Erythroblast (primary cell): ENCODE results near the gene PTPRD.
A peak's percentile ranks its signal among the peaks of the same experiment; 100 is the strongest.

Experiments
- DNase-seq, 2 experiments: peaks; one replicate each; lab custom pipeline; 2025; lab: John Stamatoyannopoulos, UW
- GATA1 ChIP-seq: IDR thresholded peaks from 2 replicates; pipeline ENCODE4 v1.6.1; 2011; ENCODE audit warnings: low read depth, mild to moderate bottlenecking, control low read depth, low read length, moderate library complexity
- POLR2A ChIP-seq: IDR thresholded peaks from 2 replicates; pipeline ENCODE4 v1.6.1; 2011; ENCODE audit warnings: mild to moderate bottlenecking, low read length

PTPRD gene

GRCh38 chr9:8673830-8674229, 1939.0 kb downstream of the PTPRD start:
- TF ChIP-seq GATA1 (no peak), POLR2A (no peak)
- DNase-seq, result no peak

- DNase-seq, result no peak
- TF ChIP-seq POLR2A, result no peak
- no peak for TF ChIP-seq GATA1
These were observed 1942.1 kb downstream of the PTPRD start for GRCh38 chr9:8670751-8671150.

- DNase-seq, result no peak
- TF ChIP-seq GATA1, result no peak
- TF ChIP-seq POLR2A, result no peak
These were observed 1944.1 kb downstream of the PTPRD start for GRCh38 chr9:8668751-8669150.

- TF ChIP-seq GATA1, result no peak
- TF ChIP-seq POLR2A, result no peak
- no peak for DNase-seq
These were observed 1944.6 kb downstream of the PTPRD start for GRCh38 chr9:8668231-8668630.

- TF ChIP-seq GATA1 (no peak), POLR2A (no peak)
- no peak for DNase-seq
These were observed 1946.7 kb downstream of the PTPRD start for GRCh38 chr9:8666060-8666459.

GRCh38 chr9:8660383-8660782, 1952.4 kb downstream of the PTPRD start:
- no peak for DNase-seq
- no peak for TF ChIP-seq GATA1
- TF ChIP-seq POLR2A, result no peak

- TF ChIP-seq POLR2A (no peak), GATA1 (no peak)
These were observed 1953.7 kb downstream of the PTPRD start for GRCh38 chr9:8659108-8659507.

GRCh38 chr9:8655071-8655470, 1957.7 kb downstream of the PTPRD start:
- TF ChIP-seq GATA1 (no peak), POLR2A (no peak)

More at GRCh38 chr9:8659108-8659507, 1953.7 kb downstream of the PTPRD start:
- DNase-seq, result no peak

GRCh38 chr9:8653855-8654254, 1958.9 kb downstream of the PTPRD start:
- no peak for TF ChIP-seq POLR2A
- no peak for TF ChIP-seq GATA1

More at GRCh38 chr9:8655071-8655470, 1957.7 kb downstream of the PTPRD start:
- DNase-seq, result no peak

GRCh38 chr9:8653111-8653510, 1959.7 kb downstream of the PTPRD start:
- DNase-seq, result no peak
- TF ChIP-seq POLR2A, result no peak
- no peak for TF ChIP-seq GATA1

More at GRCh38 chr9:8653855-8654254, 1958.9 kb downstream of the PTPRD start:
- DNase-seq, result peak in 1 of 2 experiments; percentile 18

- no peak for DNase-seq
- TF ChIP-seq POLR2A (no peak), GATA1 (no peak)
These were observed 1960.5 kb downstream of the PTPRD start for GRCh38 chr9:8652255-8652654.

GRCh38 chr9:8651846-8652215, 1961.0 kb downstream of the PTPRD start:
- TF ChIP-seq POLR2A, result no peak
- TF ChIP-seq GATA1, result no peak
- DNase-seq, result no peak

GRCh38 chr9:8651070-8651845, 1961.5 kb downstream of the PTPRD start:
- no peak for DNase-seq
- no peak for TF ChIP-seq GATA1

- DNase-seq, result no peak
- TF ChIP-seq GATA1 (no peak), POLR2A (no peak)
These were observed 1963.0 kb downstream of the PTPRD start for GRCh38 chr9:8649807-8650206.

GRCh38 chr9:8649160-8649559, 1963.6 kb downstream of the PTPRD start:
- no peak for TF ChIP-seq POLR2A
- TF ChIP-seq GATA1, result no peak
- DNase-seq, result no peak
